A549 (cell line): ENCODE measurements around the gene VPS51. TPM values are rescaled to one million over a fixed set of nuclear protein-coding genes. Genes with fewer than 3 reads are reported as not detected.

Experiments
- ATAC-seq, 2 experiments: fragments of 200-7000 bp in 1 of 2; fragments of >200 bp in 1 of 2; cut with Nextera tagmentation in 1 of 2; cut with Tn5 transposase in 1 of 2; 3 replicates each; pipeline versions ENCODE4 v1.8.0 to v1.9.1; 2018 to 2020; ENCODE audit warnings: mild to moderate bottlenecking in 1 of 2, moderate library complexity in 1 of 2
- CTCF ChIA-PET: fragments of 300-600 bp; sonication (Branson Sonifier 250); formaldehyde crosslinking; extraction: SDS; loops from one replicate; lab custom pipeline; 2021; ENCODE audit warnings: antibody characterized with exemption, inconsistent platforms; lab: Yijun Ruan, JAX
- POLR2A ChIA-PET: fragments of 350-600 bp; formaldehyde crosslinking; extraction: SDS; loops from one replicate; lab custom pipeline; 2021; ENCODE audit warnings: antibody characterized with exemption, inconsistent platforms; lab: Yijun Ruan, JAX
- DNase-seq, 2 experiments: peaks; one replicate each; pipeline versions ENCODE4 v3.0.0 to v3.0.0-alpha.2; 2011 to 2016; ENCODE audit warnings: low read depth in 1 of 2, low spot score in 1 of 2
- FAIRE-seq: peaks from 2 replicates; lab custom pipeline; 2011; peaks lifted over from hg19 to GRCh38; lab: Jason Lieb, UNC
- H3K27ac ChIP-seq, 2 experiments: fragments of >200 bp; sonication (Bioruptor Twin); formaldehyde crosslinking; 3 replicates each; pipeline ENCODE4 v1.5.1; 2016 to 2017
- H3K4me1 ChIP-seq: fragments of >200 bp; sonication (Bioruptor Twin); formaldehyde crosslinking; 3 replicates; pipeline ENCODE4 v1.6.1; 2016
- H3K4me2 ChIP-seq: fragments of >200 bp; sonication (Bioruptor Twin); formaldehyde crosslinking; 3 replicates; pipeline ENCODE4 v1.6.1; 2016
- H3K4me3 ChIP-seq: fragments of >200 bp; sonication (Bioruptor Twin); formaldehyde crosslinking; 3 replicates; pipeline ENCODE4 v1.5.1; 2016
- H3K9me3 ChIP-seq: fragments of >200 bp; sonication (Bioruptor Twin); formaldehyde crosslinking; 3 replicates; pipeline ENCODE4 v1.6.1; 2016
- BHLHE40 ChIP-seq: IDR thresholded peaks from 2 replicates; pipeline ENCODE4 v1.6.1; 2012; ENCODE audit warnings: low read depth, low read length, inconsistent platforms
- CBX2 ChIP-seq: fragments of 200-600 bp; sonication (generic); IDR thresholded peaks from 2 replicates; pipeline ENCODE4 v1.6.1; 2016; ENCODE audit warnings: low read depth, mild to moderate bottlenecking, borderline replicate concordance
- CHD2 ChIP-seq: fragments of 150-350 bp; IDR thresholded peaks from 2 replicates; pipeline ENCODE4 v1.6.1; 2014; ENCODE audit warnings: low read length; ENCODE audit not compliant: partially characterized antibody
- CHD4 ChIP-seq: fragments of 200-600 bp; sonication (generic); IDR thresholded peaks from 2 replicates; pipeline ENCODE4 v1.6.1; 2016; ENCODE audit warnings: antibody characterized with exemption, mild to moderate bottlenecking, borderline replicate concordance
- EHMT2 ChIP-seq: fragments of 200-600 bp; sonication (generic); IDR thresholded peaks from 2 replicates; pipeline ENCODE4 v1.6.1; 2016; ENCODE audit warnings: antibody characterized with exemption, low read depth, mild to moderate bottlenecking, moderate library complexity
- FOXS1 ChIP-seq: fragments of 250-450 bp; sonication (Bioruptor Pico); IDR thresholded peaks from 2 replicates; pipeline ENCODE4 v1.5.0; 2020; ENCODE audit warnings: mild to moderate bottlenecking, moderate library complexity
- GATA3 ChIP-seq: IDR thresholded peaks from 2 replicates; pipeline ENCODE4 v1.6.1; 2012; ENCODE audit warnings: borderline replicate concordance
- HEYL ChIP-seq: fragments of 250-450 bp; sonication (Bioruptor Pico); IDR thresholded peaks from 2 replicates; pipeline ENCODE4 v1.8.0; 2021; ENCODE audit warnings: mild to moderate bottlenecking, moderate library complexity
- HOXA7 ChIP-seq: fragments of 250-450 bp; sonication (Bioruptor Pico); IDR thresholded peaks from 2 replicates; pipeline ENCODE4 v1.5.0; 2020; ENCODE audit warnings: mild to moderate bottlenecking, moderate library complexity
- HOXB13 ChIP-seq: fragments of 250-450 bp; sonication (Bioruptor Pico); IDR thresholded peaks from 2 replicates; pipeline ENCODE4 v1.5.0; 2020; ENCODE audit warnings: low read depth, mild to moderate bottlenecking, moderate library complexity
- JUN ChIP-seq, 2 experiments: fragments of >200 bp; sonication (Bioruptor Twin); formaldehyde crosslinking; IDR thresholded peaks; 2 replicates in 1 of 2; 3 replicates in 1 of 2; pipeline ENCODE4 v1.6.1; 2016 to 2017
- JUNB ChIP-seq: fragments of >200 bp; sonication (Bioruptor Twin); formaldehyde crosslinking; IDR thresholded peaks from 2 replicates; pipeline ENCODE4 v1.6.1; 2016
- KDM5A ChIP-seq: fragments of 200-600 bp; sonication (generic); IDR thresholded peaks from 2 replicates; pipeline ENCODE4 v1.6.1; 2016; ENCODE audit warnings: antibody characterized with exemption, mild to moderate bottlenecking
- MAFK ChIP-seq: fragments of 450-650 bp; IDR thresholded peaks from 2 replicates; pipeline ENCODE4 v1.6.1; 2014; ENCODE audit not compliant: partially characterized antibody
- NFE2L2 ChIP-seq: fragments of 150-350 bp; conservative IDR thresholded peaks from 2 replicates; pipeline ENCODE4 v1.6.1; 2014; ENCODE audit warnings: low read length
- NR3C1 ChIP-seq: fragments of >200 bp; sonication (Bioruptor Twin); formaldehyde crosslinking; IDR thresholded peaks from 3 replicates; pipeline ENCODE4 v1.6.1; 2017
- PHF8 ChIP-seq: fragments of 200-600 bp; sonication (generic); IDR thresholded peaks from 2 replicates; pipeline ENCODE4 v1.6.1; 2016; ENCODE audit warnings: low read depth, mild to moderate bottlenecking, antibody characterized with exemption, moderate library complexity, borderline replicate concordance
- POLR2A ChIP-seq: IDR thresholded peaks from 2 replicates; pipeline ENCODE4 v1.6.1; 2012; ENCODE audit warnings: mild to moderate bottlenecking, low read length
- POLR2AphosphoS2 ChIP-seq: conservative IDR thresholded peaks from 2 replicates; pipeline ENCODE4 v1.6.1; 2012; ENCODE audit warnings: low read length, improper control_type of control experiment, inconsistent platforms
- RAD21 ChIP-seq, 2 experiments: fragments of >200 bp in 1 of 2; sonication (Bioruptor Twin) in 1 of 2; formaldehyde crosslinking in 1 of 2; IDR thresholded peaks in 1 of 2; conservative IDR thresholded peaks in 1 of 2; 2 replicates in 1 of 2; 3 replicates in 1 of 2; pipeline ENCODE4 v1.6.1; 2012 to 2018; ENCODE audit warnings: inconsistent platforms in 1 of 2
- RCOR1 ChIP-seq: fragments of 150-350 bp; IDR thresholded peaks from 2 replicates; pipeline ENCODE4 v1.6.1; 2014; ENCODE audit warnings: antibody characterized with exemption, low read length, low read depth
- ZFP36 ChIP-seq: fragments of 450-650 bp; IDR thresholded peaks from 2 replicates; pipeline ENCODE4 v1.6.1; 2014; ENCODE audit warnings: borderline replicate concordance; ENCODE audit not compliant: partially characterized antibody
- ZNF302 ChIP-seq: fragments of 250-450 bp; sonication (Bioruptor Pico); IDR thresholded peaks from 2 replicates; pipeline ENCODE4 v1.9.0; 2021; ENCODE audit warnings: inconsistent platforms, mild to moderate bottlenecking, moderate library complexity
- WGBS: methylation state at CpG from one replicate; pipeline ENCODE4 v1.1.6; 2017; ENCODE audit errors: missing lambda C conversion rate; 5-methylcytosine and 5-hydroxymethylcytosine counted together
- polyA plus RNA-seq, 4 experiments: library from polyadenylated mRNA; depleted of rRNA in 3 of 4; stranded (reverse); fragments of >200 nt; fragmentation: RNase III in 1 of 4; extraction: RNeasy Plus Mini Kit Qiagen cat#74134 plus additional on column Dnase treatment in 1 of 4; gene quantifications; 2 replicates in 3 of 4; 3 replicates in 1 of 4; pipeline ENCODE4 v1.2.3, GENCODE V29; 2011 to 2017
- TF ChIP-seq, protein P1 (sequence below): IDR thresholded peaks from 2 replicates; pipeline ENCODE4 v1.6.1; 2012; ENCODE audit warnings: low read depth, borderline replicate concordance
- TF ChIP-seq, protein P2 (sequence below): IDR thresholded peaks from 2 replicates; pipeline ENCODE4 v1.6.1; 2012

VPS51 gene
- polyA plus RNA-seq, 2 of the 4 experiments (the other 2 are of a cell fraction), result 37.2 to 51.0 TPM

DNA sequence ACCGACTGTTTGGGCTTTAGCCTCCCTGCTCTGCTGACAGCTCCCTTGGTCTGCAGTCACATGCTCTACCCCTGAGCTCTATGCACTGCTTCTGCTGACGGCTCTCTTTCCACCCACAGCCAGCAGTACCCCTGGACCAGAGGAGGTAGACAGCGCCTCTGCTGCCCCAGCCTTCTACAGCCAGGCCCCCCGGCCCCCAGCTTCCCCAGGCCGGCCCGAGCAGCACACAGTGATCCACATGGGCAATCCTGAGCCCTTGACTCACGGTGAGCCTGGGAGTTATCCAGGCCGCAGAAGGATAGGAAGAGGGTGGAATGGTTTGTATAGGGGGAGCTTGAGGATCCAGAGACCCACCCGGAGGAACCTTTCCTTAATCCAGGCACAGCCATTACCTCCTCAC is 9.2 kb upstream of the VPS51 start:
- Histone ChIP-seq H3K27ac (no peak overlapping the region), H3K4me3 (no peak overlapping the region), H3K9me3 (no peaks in the 10 kb centered on the region), H3K4me2 (no peak overlapping the region), H3K4me1 (peaks cover 23% of the 10 kb centered on the region)
- FAIRE-seq (no peak), DNase-seq (no peak), ATAC-seq (no peak)
- CTCF ChIA-PET, result interaction anchor here (1.0 to 4.7 kb wide), 5 partner anchors 8 to 74 kb away, joined by 3 to 30 read pairs (median 7); partner anchors contain the start of genes TM7SF2, VPS51 and ZNHIT2
- 97% methylated on average over 8 of the region's 9 CpGs for WGBS
- POLR2A ChIA-PET, result no interaction called here
- no peak for TF ChIP-seq NFE2L2
- no peak for TF ChIP-seq CBX2

DNA sequence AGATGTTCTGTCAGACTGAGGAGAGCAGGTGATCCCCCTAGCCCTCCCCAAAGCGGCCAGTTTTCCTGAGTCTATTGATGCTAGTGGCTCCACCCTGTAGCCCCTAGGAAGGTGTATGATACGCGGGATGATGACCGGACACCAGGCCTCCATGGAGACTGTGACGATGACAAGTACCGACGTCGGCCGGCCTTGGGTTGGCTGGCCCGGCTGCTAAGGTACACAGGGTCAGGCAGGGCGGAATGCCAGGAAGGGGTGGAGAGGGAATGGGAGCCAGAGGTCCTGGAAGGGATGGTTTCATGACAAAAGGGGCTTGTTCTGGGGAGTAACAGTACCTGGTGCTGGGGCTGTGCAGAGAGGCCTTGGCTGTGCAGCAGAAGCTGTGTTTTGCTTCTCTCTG is 8.8 kb upstream of the VPS51 start:
- FAIRE-seq, result no peak
- Histone ChIP-seq H3K4me2 (no peak overlapping the region), H3K9me3 (no peaks in the 10 kb centered on the region), H3K4me1 (peaks cover 19% of the 10 kb centered on the region), H3K27ac (no peak overlapping the region), H3K4me3 (no peak overlapping the region)
- POLR2A ChIA-PET, result no interaction called here
- no peak for DNase-seq
- ATAC-seq, result no peak
- TF ChIP-seq PHF8, result no peak
- TF ChIP-seq ZFP36, result no peak
- TF ChIP-seq, protein P1, sequence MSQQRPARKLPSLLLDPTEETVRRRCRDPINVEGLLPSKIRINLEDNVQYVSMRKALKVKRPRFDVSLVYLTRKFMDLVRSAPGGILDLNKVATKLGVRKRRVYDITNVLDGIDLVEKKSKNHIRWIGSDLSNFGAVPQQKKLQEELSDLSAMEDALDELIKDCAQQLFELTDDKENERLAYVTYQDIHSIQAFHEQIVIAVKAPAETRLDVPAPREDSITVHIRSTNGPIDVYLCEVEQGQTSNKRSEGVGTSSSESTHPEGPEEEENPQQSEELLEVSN, result no peak
- TF ChIP-seq FOXS1 (CRISPR knock-in tag), result no peak
- TF ChIP-seq HEYL, result no peak
- no peak for TF ChIP-seq HOXA7 (CRISPR knock-in tag)
- CTCF ChIA-PET, result interaction anchor here (1.0 to 4.7 kb wide), 3 partner anchors 16 to 30 kb away, joined by 3 to 30 read pairs (median 7); partner anchors contain the start of genes TM7SF2 and ZNHIT2
- 95% methylated on average over 11 of the region's 11 CpGs for WGBS

DNA sequence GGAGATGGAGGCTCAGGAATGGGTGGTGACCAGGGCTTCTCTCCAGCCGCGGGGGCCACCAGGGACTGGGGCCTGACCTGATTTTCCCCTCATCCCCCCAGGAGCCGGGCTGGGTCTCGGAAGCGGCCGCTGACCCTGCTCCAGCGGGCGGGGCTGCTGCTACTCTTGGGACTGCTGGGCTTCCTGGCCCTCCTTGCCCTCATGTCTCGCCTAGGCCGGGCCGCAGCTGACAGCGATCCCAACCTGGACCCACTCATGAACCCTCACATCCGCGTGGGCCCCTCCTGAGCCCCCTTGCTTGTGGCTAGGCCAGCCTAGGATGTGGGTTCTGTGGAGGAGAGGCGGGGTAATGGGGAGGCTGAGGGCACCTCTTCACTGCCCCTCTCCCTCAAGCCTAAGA is 8.2 kb upstream of the VPS51 start:
- TF ChIP-seq NR3C1 (no peak), BHLHE40 (no peak), KDM5A (no peak), GATA3 (no peak), JUN (IDR thresholded peaks at IDR 0.05) (no peak), JUNB (no peak), ZNF302 (no peak), RAD21 (conservative IDR thresholded peaks at IDR 0.05 in 1 of 2, IDR thresholded peaks at IDR 0.05 in 1 of 2) (no peak), POLR2AphosphoS2 (no peak), EHMT2 (no peak), HOXB13 (no peak), CHD4 (no peak), MAFK (no peak), CHD2 (no peak), RCOR1 (no peak), POLR2A (no peak)
- TF ChIP-seq, protein P2, sequence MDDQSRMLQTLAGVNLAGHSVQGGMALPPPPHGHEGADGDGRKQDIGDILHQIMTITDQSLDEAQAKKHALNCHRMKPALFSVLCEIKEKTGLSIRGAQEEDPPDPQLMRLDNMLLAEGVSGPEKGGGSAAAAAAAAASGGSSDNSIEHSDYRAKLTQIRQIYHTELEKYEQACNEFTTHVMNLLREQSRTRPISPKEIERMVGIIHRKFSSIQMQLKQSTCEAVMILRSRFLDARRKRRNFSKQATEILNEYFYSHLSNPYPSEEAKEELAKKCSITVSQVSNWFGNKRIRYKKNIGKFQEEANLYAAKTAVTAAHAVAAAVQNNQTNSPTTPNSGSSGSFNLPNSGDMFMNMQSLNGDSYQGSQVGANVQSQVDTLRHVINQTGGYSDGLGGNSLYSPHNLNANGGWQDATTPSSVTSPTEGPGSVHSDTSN, result no peak
- TF ChIP-seq, all 56 proteins: peak for 0
- ChIA-PET CTCF (interaction anchor here (1.0 to 4.7 kb wide), 3 partner anchors 15 to 74 kb away, joined by 3 to 30 read pairs (median 4); partner anchors contain the start of genes ARL2 and TM7SF2), POLR2A (no interaction called here)
- Histone ChIP-seq H3K4me2 (no peak overlapping the region), H3K4me1 (peaks cover 13% of the 10 kb centered on the region), H3K9me3 (no peaks in the 10 kb centered on the region), H3K27ac (no peak overlapping the region), H3K4me3 (no peak overlapping the region)
- WGBS, result 96% methylated on average over 15 of the region's 15 CpGs
- DNase-seq (no peak), ATAC-seq (no peak), FAIRE-seq (no peak)
